ENCODE results near the gene ZMYND8. TPM values are rescaled to one million over a fixed set of nuclear protein-coding genes. Genes with fewer than 3 reads are reported as not detected.

ZMYND8 gene
- total and polyA plus RNA-seq, 10 of the 15 experiments (the other 5 are each of a cell fraction or from before 2014, with no cell fraction given) = 12.9 to 54.8 (median 23.1) TPM

GRCh38 chr20:47370850-47371782 is 14.6 kb upstream of the ZMYND8 start:
- intact Hi-C loops (cut with micrococcal nuclease; ENCODE audit: unreplicated experiment) = no loop called here
- TF ChIP-seq, protein P1, sequence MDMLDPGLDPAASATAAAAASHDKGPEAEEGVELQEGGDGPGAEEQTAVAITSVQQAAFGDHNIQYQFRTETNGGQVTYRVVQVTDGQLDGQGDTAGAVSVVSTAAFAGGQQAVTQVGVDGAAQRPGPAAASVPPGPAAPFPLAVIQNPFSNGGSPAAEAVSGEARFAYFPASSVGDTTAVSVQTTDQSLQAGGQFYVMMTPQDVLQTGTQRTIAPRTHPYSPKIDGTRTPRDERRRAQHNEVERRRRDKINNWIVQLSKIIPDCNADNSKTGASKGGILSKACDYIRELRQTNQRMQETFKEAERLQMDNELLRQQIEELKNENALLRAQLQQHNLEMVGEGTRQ (IDR thresholded peaks at IDR 0.05; ENCODE audit: borderline replicate concordance, low read depth, low read length) = no peak
- TF ChIP-seq PKNOX1 (IDR thresholded peaks at IDR 0.05) (no peak), DPF2 (IDR thresholded peaks at IDR 0.05) (no peak), MTA3 (IDR thresholded peaks at IDR 0.05; ENCODE audit: borderline replicate concordance, low read length) (no peak), CREM (IDR thresholded peaks at IDR 0.05; ENCODE audit: low read depth) (no peak)
- TF ChIP-seq, protein P2, sequence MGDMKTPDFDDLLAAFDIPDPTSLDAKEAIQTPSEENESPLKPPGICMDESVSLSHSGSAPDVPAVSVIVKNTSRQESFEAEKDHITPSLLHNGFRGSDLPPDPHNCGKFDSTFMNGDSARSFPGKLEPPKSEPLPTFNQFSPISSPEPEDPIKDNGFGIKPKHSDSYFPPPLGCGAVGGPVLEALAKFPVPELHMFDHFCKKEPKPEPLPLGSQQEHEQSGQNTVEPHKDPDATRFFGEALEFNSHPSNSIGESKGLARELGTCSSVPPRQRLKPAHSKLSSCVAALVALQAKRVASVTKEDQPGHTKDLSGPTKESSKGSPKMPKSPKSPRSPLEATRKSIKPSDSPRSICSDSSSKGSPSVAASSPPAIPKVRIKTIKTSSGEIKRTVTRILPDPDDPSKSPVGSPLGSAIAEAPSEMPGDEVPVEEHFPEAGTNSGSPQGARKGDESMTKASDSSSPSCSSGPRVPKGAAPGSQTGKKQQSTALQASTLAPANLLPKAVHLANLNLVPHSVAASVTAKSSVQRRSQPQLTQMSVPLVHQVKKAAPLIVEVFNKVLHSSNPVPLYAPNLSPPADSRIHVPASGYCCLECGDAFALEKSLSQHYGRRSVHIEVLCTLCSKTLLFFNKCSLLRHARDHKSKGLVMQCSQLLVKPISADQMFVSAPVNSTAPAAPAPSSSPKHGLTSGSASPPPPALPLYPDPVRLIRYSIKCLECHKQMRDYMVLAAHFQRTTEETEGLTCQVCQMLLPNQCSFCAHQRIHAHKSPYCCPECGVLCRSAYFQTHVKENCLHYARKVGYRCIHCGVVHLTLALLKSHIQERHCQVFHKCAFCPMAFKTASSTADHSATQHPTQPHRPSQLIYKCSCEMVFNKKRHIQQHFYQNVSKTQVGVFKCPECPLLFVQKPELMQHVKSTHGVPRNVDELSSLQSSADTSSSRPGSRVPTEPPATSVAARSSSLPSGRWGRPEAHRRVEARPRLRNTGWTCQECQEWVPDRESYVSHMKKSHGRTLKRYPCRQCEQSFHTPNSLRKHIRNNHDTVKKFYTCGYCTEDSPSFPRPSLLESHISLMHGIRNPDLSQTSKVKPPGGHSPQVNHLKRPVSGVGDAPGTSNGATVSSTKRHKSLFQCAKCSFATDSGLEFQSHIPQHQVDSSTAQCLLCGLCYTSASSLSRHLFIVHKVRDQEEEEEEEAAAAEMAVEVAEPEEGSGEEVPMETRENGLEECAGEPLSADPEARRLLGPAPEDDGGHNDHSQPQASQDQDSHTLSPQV (IDR thresholded peaks at IDR 0.05) = no peak
- H2AFZ ChIP-seq (ENCODE audit: control insufficient read depth, low read depth, low read length) = no peak overlapping the region
- ChIA-PET POLR2A (no interaction called here), RAD21 (ENCODE audit: unreplicated experiment) (no interaction called here), CTCF (interaction anchor here (0.6 to 2.1 kb wide), 5 partner anchors 12 to 154 kb away, joined by 3 to 7 read pairs (median 3); no protein-coding TSS in a partner anchor), SMC1A (ENCODE audit: uncharacterized antibody, unreplicated experiment) (interaction anchor here (1.0 to 2.4 kb wide), 2 partner anchors 13 to 34 kb away, joined by 3 to 7 read pairs; no protein-coding TSS in a partner anchor)
- H3K9me3 ChIP-seq (replicated peaks; ENCODE audit: control insufficient read depth, insufficient read depth, low read length) = no peaks in the 10 kb centered on the region
- H4K20me1 ChIP-seq (ENCODE audit: control insufficient read depth, insufficient read depth) = no peaks in the 10 kb centered on the region
- in situ Hi-C loops (cut with MboI) = no loop called here
- DNase-seq (ENCODE audit: low read depth, low spot score) (no peak), FAIRE-seq (no peak), ATAC-seq (no peak)
- no peak overlapping the region for H3K9ac ChIP-seq (ENCODE audit: control insufficient read depth, insufficient read depth, low read length)
- 69% methylated on average over 13 of the region's 15 CpGs for WGBS (ENCODE audit: insufficient coverage, insufficient replicate concordance, low lambda C conversion rate, missing lambda C conversion rate)
- no peaks in the 10 kb centered on the region for H3K4me1 ChIP-seq (ENCODE audit: control insufficient read depth, insufficient read depth, low read length)
- H3K4me2 ChIP-seq (ENCODE audit: control insufficient read depth, insufficient read depth) = no peak overlapping the region
- no peak overlapping the region for H3K4me3 ChIP-seq
- no TSS peak for BruUV-seq (replicated peaks)
- H3K27me3 ChIP-seq (replicated peaks in 1 of 2; ENCODE audit: control insufficient read depth in 2 of 2, insufficient read depth in 2 of 2, low read length in 1 of 2) = no peaks in the 10 kb centered on the region
- no peak overlapping the region for H3K27ac ChIP-seq (ENCODE audit: control insufficient read depth, insufficient read depth)
- H3K79me2 ChIP-seq (ENCODE audit: control insufficient read depth, insufficient read depth, low read length) = no peaks in the 10 kb centered on the region
- H3K36me3 ChIP-seq (ENCODE audit: control insufficient read depth in 2 of 2, insufficient read depth in 2 of 2, low read length in 1 of 2) = no peaks in the 10 kb centered on the region

Measured in GM12878 (cell line).